ENCODE results near the gene DUS4L. TPM values are rescaled to one million over a fixed set of nuclear protein-coding genes. Genes with fewer than 3 reads are reported as not detected.

The DUS4L gene
- total and polyA plus RNA-seq, 2 of the 13 experiments (the other 11 are each of a cell fraction or from before 2014, with no cell fraction given), result 5.6 to 9.8 TPM

DNA sequence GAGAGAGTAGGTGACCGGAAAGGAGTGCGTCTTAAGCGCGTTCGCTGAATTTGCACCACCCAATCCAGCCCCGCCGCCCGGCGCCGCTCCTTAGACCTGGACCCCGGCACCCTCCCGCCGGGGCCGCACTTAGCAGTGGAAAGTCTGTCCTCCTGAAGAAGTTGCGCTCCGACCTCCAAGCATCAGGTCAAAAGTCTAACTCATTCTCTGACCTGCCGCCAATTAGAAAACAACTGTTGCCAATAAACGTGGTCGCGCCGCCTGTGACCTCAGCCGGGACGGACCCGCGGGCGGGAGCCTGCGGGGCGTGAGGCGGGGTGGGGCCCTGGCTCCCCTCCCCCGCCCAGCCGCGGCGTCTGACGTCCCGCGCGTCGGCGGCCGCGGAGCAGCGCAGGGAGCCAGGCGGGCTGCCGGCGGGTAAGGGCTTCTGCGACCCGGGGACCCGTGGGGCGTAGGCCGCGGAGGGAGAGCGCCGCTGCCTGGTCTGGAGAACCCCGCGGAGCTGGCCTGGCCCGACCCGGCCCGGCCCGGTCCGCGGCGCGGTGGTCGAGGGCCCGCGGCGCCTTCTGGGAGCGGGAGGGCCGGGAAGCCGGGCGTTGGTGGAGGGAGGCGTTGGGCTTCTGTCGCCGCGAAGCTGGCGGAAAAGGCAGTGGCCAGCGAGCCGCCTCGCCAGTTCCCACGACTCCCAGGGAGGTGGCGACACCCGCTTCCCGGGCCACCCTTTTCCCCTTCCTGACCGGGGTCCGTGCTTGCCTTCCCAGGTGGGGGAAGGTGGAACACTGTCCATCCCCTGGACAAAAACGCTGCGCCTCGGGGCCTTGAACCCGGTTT is 16.3 kb downstream of the DUS4L start, which contains the start of gene BCAP29 (continued):
- TF ChIP-seq, protein P1, sequence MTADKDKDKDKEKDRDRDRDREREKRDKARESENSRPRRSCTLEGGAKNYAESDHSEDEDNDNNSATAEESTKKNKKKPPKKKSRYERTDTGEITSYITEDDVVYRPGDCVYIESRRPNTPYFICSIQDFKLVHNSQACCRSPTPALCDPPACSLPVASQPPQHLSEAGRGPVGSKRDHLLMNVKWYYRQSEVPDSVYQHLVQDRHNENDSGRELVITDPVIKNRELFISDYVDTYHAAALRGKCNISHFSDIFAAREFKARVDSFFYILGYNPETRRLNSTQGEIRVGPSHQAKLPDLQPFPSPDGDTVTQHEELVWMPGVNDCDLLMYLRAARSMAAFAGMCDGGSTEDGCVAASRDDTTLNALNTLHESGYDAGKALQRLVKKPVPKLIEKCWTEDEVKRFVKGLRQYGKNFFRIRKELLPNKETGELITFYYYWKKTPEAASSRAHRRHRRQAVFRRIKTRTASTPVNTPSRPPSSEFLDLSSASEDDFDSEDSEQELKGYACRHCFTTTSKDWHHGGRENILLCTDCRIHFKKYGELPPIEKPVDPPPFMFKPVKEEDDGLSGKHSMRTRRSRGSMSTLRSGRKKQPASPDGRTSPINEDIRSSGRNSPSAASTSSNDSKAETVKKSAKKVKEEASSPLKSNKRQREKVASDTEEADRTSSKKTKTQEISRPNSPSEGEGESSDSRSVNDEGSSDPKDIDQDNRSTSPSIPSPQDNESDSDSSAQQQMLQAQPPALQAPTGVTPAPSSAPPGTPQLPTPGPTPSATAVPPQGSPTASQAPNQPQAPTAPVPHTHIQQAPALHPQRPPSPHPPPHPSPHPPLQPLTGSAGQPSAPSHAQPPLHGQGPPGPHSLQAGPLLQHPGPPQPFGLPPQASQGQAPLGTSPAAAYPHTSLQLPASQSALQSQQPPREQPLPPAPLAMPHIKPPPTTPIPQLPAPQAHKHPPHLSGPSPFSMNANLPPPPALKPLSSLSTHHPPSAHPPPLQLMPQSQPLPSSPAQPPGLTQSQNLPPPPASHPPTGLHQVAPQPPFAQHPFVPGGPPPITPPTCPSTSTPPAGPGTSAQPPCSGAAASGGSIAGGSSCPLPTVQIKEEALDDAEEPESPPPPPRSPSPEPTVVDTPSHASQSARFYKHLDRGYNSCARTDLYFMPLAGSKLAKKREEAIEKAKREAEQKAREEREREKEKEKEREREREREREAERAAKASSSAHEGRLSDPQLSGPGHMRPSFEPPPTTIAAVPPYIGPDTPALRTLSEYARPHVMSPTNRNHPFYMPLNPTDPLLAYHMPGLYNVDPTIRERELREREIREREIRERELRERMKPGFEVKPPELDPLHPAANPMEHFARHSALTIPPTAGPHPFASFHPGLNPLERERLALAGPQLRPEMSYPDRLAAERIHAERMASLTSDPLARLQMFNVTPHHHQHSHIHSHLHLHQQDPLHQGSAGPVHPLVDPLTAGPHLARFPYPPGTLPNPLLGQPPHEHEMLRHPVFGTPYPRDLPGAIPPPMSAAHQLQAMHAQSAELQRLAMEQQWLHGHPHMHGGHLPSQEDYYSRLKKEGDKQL (CRISPR knock-in tag; IDR thresholded peaks at IDR 0.05; ENCODE audit: low read depth), result no peak
- TF ChIP-seq ZBTB25 (CRISPR knock-in tag; IDR thresholded peaks at IDR 0.05) (no peak), ZNF12 (CRISPR knock-in tag; IDR thresholded peaks at IDR 0.05) (no peak), FUBP1 (CRISPR knock-in tag; IDR thresholded peaks at IDR 0.05; ENCODE audit: borderline replicate concordance) (no peak), BORCS8-MEF2B (CRISPR knock-in tag; IDR thresholded peaks at IDR 0.05) (no peak), JUN (CRISPR knock-in tag; IDR thresholded peaks at IDR 0.05) (0 out of 2 replicates have a peak, but pooled peaks have one; percentile 28), ZFX (CRISPR knock-in tag; IDR thresholded peaks at IDR 0.05; ENCODE audit: low read depth) (peak; percentile 89), NR1H2 (CRISPR knock-in tag; IDR thresholded peaks at IDR 0.05; ENCODE audit: borderline replicate concordance, low read depth) (no peak), ZBTB8A (CRISPR knock-in tag; IDR thresholded peaks at IDR 0.05; ENCODE audit: borderline replicate concordance, low read depth) (no peak), GMEB1 (CRISPR knock-in tag; IDR thresholded peaks at IDR 0.05; ENCODE audit: borderline replicate concordance) (peak; percentile 74), XRCC5 (optimal IDR thresholded peaks at IDR 0.05; ENCODE audit: low read length) (peak; percentile 54), CC2D1A (CRISPR knock-in tag; IDR thresholded peaks at IDR 0.05) (no peak), SAFB2 (CRISPR knock-in tag; IDR thresholded peaks at IDR 0.05; ENCODE audit: borderline replicate concordance, low read depth) (no peak), ETV5 (CRISPR knock-in tag; IDR thresholded peaks at IDR 0.05; ENCODE audit: borderline replicate concordance) (peak; percentile 35; the same call in 1 of the 2 replicates)
- TF ChIP-seq, protein P2, sequence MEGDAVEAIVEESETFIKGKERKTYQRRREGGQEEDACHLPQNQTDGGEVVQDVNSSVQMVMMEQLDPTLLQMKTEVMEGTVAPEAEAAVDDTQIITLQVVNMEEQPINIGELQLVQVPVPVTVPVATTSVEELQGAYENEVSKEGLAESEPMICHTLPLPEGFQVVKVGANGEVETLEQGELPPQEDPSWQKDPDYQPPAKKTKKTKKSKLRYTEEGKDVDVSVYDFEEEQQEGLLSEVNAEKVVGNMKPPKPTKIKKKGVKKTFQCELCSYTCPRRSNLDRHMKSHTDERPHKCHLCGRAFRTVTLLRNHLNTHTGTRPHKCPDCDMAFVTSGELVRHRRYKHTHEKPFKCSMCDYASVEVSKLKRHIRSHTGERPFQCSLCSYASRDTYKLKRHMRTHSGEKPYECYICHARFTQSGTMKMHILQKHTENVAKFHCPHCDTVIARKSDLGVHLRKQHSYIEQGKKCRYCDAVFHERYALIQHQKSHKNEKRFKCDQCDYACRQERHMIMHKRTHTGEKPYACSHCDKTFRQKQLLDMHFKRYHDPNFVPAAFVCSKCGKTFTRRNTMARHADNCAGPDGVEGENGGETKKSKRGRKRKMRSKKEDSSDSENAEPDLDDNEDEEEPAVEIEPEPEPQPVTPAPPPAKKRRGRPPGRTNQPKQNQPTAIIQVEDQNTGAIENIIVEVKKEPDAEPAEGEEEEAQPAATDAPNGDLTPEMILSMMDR (CRISPR knock-in tag; IDR thresholded peaks at IDR 0.05), result peak; percentile 72
